ENCODE data around the gene CAPN9. TPM values are rescaled to one million over a fixed set of nuclear protein-coding genes. Genes with fewer than 3 reads are reported as not detected.

Gene CAPN9
- total RNA-seq, 2 experiments from 2014 or later: not detected

Other genes starting within 250 kb of the CAPN9 start
- gene COG2, start 104.9 kb upstream of the CAPN9 start, total RNA-seq: 10 to 100 TPM; 29.6 to 32.3 TPM
- not detected for gene AGT, start 33.3 kb upstream of the CAPN9 start, total RNA-seq
- gene C1orf198, start 121.1 kb downstream of the CAPN9 start, total RNA-seq: 1 to 10 TPM; 6.4 to 7.2 TPM
- 10 to 100 TPM; 17.3 to 18.3 TPM for gene TTC13, start 231.5 kb downstream of the CAPN9 start, total RNA-seq
- 10 to 100 TPM; 12.7 to 13.8 TPM for gene ARV1, start 231.7 kb downstream of the CAPN9 start, total RNA-seq